Measurements from ENCODE around the gene ZBTB1.

Gene ZBTB1

DNA sequence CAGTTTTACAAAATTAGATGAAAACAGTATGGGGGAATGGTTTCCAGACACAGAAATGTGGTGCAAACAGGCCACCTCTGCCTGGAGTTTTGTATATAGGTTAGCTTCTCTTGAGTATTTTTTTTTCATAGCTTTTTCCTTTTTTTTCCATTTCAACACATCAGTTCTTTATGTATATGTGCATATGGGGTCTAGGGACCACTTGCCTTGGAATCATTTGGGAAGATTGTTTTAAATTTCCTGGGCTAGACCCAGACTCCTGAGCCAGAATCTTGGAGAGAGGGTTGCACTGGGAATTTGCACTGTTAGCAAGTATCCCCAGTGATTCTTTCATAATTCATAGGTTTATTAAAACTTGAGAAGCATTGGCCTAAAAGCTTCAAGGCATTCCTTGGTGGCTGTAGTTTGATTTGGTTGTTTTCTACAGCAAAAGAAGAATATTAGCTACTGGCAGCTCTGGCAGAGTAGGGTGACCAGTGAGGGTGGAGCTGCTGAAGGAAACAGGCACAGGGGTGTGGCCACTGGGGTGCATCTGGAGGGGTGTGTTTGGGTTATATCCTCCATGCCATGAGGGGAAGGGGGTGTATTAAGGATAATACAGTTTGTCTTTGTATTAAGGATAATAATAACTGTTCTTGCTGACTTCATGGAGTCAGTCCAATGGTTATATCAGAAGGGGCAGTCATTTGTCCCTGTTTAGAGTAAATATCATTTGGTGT is 68.0 kb downstream of the ZBTB1 start:
- no peak for DNase-seq (ENCODE audit: low read depth in 3 of 3)

DNA sequence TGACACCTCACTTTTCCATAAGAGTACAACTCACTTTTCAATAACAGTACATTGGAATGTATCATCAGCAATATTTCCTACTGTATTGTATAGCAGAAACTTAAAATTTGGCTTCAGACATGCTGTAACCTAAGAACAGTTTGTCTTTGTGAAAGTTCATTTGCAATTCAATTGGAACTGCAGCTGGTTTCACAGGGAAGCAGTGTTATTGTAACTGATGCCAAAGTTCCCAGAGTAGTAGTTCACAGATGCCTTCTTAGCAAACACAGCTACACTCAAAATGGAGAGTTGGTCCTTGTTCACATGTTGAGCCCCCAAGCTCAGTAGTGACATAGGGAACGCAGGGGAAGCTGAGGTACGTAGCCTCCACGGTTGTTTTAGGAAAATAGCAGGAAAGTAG is 68.5 kb downstream of the ZBTB1 start:
- no peak for DNase-seq (ENCODE audit: low read depth in 3 of 3)

Measured in stimulated activated CD4-positive, alpha-beta T cell treated with anti-CD3 and anti-CD28 coated beads, TNF-alpha, amount 100 ng/mL, for 48 hours (primary cell).